Measurements from ENCODE around the gene RARB. TPM values are rescaled to one million over a fixed set of nuclear protein-coding genes. Genes with fewer than 3 reads are reported as not detected.

Gene RARB
- total RNA-seq, 1 donor from 2014 or later: 1.8 TPM

GRCh38 chr3:25571285-25571684, 143.2 kb downstream of the RARB start:
- Mint-ChIP-seq H3K9me3 (no peaks in the 10 kb centered on the region), H3K4me1 (peaks cover 28% of the 10 kb centered on the region), H3K4me3 (no peak overlapping the region), H3K36me3 (no peaks in the 10 kb centered on the region), H3K27ac (no peak overlapping the region), H3K27me3 (ENCODE audit: insufficient read depth, low read depth) (peaks cover 11% of the 10 kb centered on the region)
- Histone ChIP-seq H2AFZ (replicated peaks) (no peak overlapping the region), H3F3A (ENCODE audit: low read depth) (no peaks in the 10 kb centered on the region), H3K9me3 (ENCODE audit: low read depth) (no peaks in the 10 kb centered on the region), H3K4me1 (peaks cover 8% of the 10 kb centered on the region), H4K20me1 (ENCODE audit: low read depth) (no peaks in the 10 kb centered on the region), H3K9ac (no peak overlapping the region), H3K79me2 (ENCODE audit: low read depth) (no peaks in the 10 kb centered on the region), H3K36me3 (no peaks in the 10 kb centered on the region), H3K27ac (no peak overlapping the region), H3K4me3 (no peak overlapping the region), H3K27me3 (no peaks in the 10 kb centered on the region), H3K4me2 (no peak overlapping the region)
- no peak for DNase-seq (ENCODE audit: low spot score)
- TF ChIP-seq EZH2 (IDR thresholded peaks at IDR 0.05) (no peak), EZH2phosphoT487 (IDR thresholded peaks at IDR 0.05) (no peak)
- TF ChIP-seq, protein P1, sequence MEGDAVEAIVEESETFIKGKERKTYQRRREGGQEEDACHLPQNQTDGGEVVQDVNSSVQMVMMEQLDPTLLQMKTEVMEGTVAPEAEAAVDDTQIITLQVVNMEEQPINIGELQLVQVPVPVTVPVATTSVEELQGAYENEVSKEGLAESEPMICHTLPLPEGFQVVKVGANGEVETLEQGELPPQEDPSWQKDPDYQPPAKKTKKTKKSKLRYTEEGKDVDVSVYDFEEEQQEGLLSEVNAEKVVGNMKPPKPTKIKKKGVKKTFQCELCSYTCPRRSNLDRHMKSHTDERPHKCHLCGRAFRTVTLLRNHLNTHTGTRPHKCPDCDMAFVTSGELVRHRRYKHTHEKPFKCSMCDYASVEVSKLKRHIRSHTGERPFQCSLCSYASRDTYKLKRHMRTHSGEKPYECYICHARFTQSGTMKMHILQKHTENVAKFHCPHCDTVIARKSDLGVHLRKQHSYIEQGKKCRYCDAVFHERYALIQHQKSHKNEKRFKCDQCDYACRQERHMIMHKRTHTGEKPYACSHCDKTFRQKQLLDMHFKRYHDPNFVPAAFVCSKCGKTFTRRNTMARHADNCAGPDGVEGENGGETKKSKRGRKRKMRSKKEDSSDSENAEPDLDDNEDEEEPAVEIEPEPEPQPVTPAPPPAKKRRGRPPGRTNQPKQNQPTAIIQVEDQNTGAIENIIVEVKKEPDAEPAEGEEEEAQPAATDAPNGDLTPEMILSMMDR (IDR thresholded peaks at IDR 0.05): no peak

- Histone ChIP-seq H3K9me3 (ENCODE audit: low read depth) (no peaks in the 10 kb centered on the region), H3K79me2 (ENCODE audit: low read depth) (no peaks in the 10 kb centered on the region), H3K4me3 (no peak overlapping the region), H3K27ac (no peak overlapping the region), H4K20me1 (ENCODE audit: low read depth) (no peaks in the 10 kb centered on the region), H3K27me3 (no peaks in the 10 kb centered on the region), H3K4me2 (no peak overlapping the region), H3F3A (ENCODE audit: low read depth) (no peaks in the 10 kb centered on the region), H2AFZ (replicated peaks) (no peak overlapping the region), H3K36me3 (no peaks in the 10 kb centered on the region), H3K9ac (no peak overlapping the region), H3K4me1 (peaks cover 8% of the 10 kb centered on the region)
- TF ChIP-seq EZH2phosphoT487 (IDR thresholded peaks at IDR 0.05) (no peak), EZH2 (IDR thresholded peaks at IDR 0.05) (no peak)
- TF ChIP-seq, protein P1 (IDR thresholded peaks at IDR 0.05): no peak
- no peak for DNase-seq (ENCODE audit: low spot score)
- H3K4me3 Mint-ChIP-seq: no peak overlapping the region
- no peaks in the 10 kb centered on the region for H3K9me3 Mint-ChIP-seq
- H3K36me3 Mint-ChIP-seq: no peaks in the 10 kb centered on the region
- no peak overlapping the region for H3K27ac Mint-ChIP-seq
- peaks cover 28% of the 10 kb centered on the region for H3K4me1 Mint-ChIP-seq
- H3K27me3 Mint-ChIP-seq (ENCODE audit: insufficient read depth, low read depth): peaks cover 11% of the 10 kb centered on the region
Measured at GRCh38 chr3:25572336-25572735, 144.3 kb downstream of the RARB start.

DNA sequence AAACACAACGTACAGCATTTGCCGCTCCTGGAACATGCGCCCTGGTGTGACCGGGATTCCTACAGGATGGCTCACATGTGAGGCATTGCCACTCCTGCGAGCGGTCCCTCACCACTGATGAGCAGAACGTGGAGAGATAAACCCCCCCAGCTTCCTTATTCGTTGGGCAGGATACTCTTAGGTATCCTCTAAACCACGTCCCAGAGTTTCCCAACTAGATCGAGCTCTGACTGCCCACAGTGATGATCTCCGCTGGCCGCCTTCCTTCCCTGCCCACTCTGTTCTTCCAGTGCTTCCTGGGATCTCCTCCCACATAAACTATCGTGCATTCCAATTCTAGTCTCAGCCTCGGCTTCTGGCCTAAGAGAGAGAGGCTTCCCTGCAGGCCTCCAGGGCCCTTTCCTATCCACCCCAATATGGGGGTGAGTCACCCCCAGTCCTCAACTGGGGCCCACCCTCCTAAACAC, 144.9 kb downstream of the RARB start:
- Histone ChIP-seq H3K4me3 (no peak overlapping the region), H2AFZ (replicated peaks) (no peak overlapping the region), H3K27me3 (no peaks in the 10 kb centered on the region), H3K4me2 (no peak overlapping the region), H4K20me1 (ENCODE audit: low read depth) (no peaks in the 10 kb centered on the region), H3K4me1 (peaks cover 8% of the 10 kb centered on the region), H3K36me3 (no peaks in the 10 kb centered on the region), H3K9ac (no peak overlapping the region), H3K9me3 (ENCODE audit: low read depth) (no peaks in the 10 kb centered on the region), H3K27ac (no peak overlapping the region), H3K79me2 (ENCODE audit: low read depth) (no peaks in the 10 kb centered on the region), H3F3A (ENCODE audit: low read depth) (no peaks in the 10 kb centered on the region)
- Mint-ChIP-seq H3K27ac (no peak overlapping the region), H3K36me3 (no peaks in the 10 kb centered on the region), H3K27me3 (ENCODE audit: insufficient read depth, low read depth) (peaks cover 8% of the 10 kb centered on the region), H3K9me3 (no peaks in the 10 kb centered on the region), H3K4me1 (peaks cover 28% of the 10 kb centered on the region), H3K4me3 (no peak overlapping the region)
- DNase-seq (ENCODE audit: low spot score): no peak
- TF ChIP-seq EZH2phosphoT487 (IDR thresholded peaks at IDR 0.05) (no peak), EZH2 (IDR thresholded peaks at IDR 0.05) (no peak)

GRCh38 chr3:25573386-25574171, 145.5 kb downstream of the RARB start:
- H3K4me2 ChIP-seq: no peak overlapping the region
- Mint-ChIP-seq H3K4me3 (no peak overlapping the region), H3K27ac (peak overlapping the region; percentile 61), H3K4me1 (peaks cover 28% of the 10 kb centered on the region), H3K27me3 (ENCODE audit: insufficient read depth, low read depth) (peaks cover 5% of the 10 kb centered on the region), H3K9me3 (no peaks in the 10 kb centered on the region), H3K36me3 (no peaks in the 10 kb centered on the region)
- TF ChIP-seq EZH2phosphoT487 (IDR thresholded peaks at IDR 0.05) (no peak), EZH2 (IDR thresholded peaks at IDR 0.05) (no peak)
- TF ChIP-seq, protein P1 (IDR thresholded peaks at IDR 0.05): no peak
- H3K4me3 ChIP-seq: no peak overlapping the region
- H3F3A ChIP-seq (ENCODE audit: low read depth): no peaks in the 10 kb centered on the region
- H2AFZ ChIP-seq (replicated peaks): no peak overlapping the region
- no peak for DNase-seq (ENCODE audit: low spot score)
- H4K20me1 ChIP-seq (ENCODE audit: low read depth): no peaks in the 10 kb centered on the region
- H3K27me3 ChIP-seq: no peaks in the 10 kb centered on the region
- H3K27ac ChIP-seq: no peak overlapping the region
- H3K79me2 ChIP-seq (ENCODE audit: low read depth): no peaks in the 10 kb centered on the region
- H3K4me1 ChIP-seq: peaks cover 8% of the 10 kb centered on the region
- H3K36me3 ChIP-seq: no peaks in the 10 kb centered on the region
- no peak overlapping the region for H3K9ac ChIP-seq
- H3K9me3 ChIP-seq (ENCODE audit: low read depth): no peaks in the 10 kb centered on the region
